ENCODE measurements around the gene KATNAL1. TPM values are rescaled to one million over a fixed set of nuclear protein-coding genes. Genes with fewer than 3 reads are reported as not detected.

KATNAL1 gene
- total and polyA plus RNA-seq, 2 of the 4 experiments (the other 2 are of a cell fraction) = 6.9 to 16.8 TPM

DNA sequence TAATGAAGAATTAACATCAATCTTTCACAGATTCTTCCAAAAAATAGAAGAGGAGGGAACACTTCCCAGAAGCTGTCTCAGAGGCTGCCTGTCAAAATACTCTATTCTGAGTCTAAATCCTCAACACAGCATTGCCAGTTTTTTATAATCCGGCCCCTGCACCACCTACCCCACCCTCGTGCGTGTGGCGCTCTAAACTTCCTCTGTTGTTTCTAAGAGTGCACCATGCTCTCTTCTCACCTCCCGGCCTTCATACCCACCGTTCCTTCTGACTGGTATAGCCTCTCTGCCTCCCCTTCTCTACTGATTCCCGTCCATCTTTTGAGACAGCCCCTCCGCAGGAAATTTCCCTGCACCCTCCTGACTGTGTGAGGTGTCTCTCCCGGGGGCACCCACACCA is 136.8 kb downstream of the KATNAL1 start:
- H3K56ac ChIP-seq (ENCODE audit: extremely low read depth, insufficient read depth, low read length) = no peak overlapping the region
- H3K4me3 ChIP-seq (ENCODE audit: insufficient read depth, low read depth, low read length) = no peak overlapping the region
- no peak for TF ChIP-seq NFE2L2 (IDR thresholded peaks at IDR 0.05; ENCODE audit: low read depth, low read length)
- no peak for TF ChIP-seq RFX5 (IDR thresholded peaks at IDR 0.05; ENCODE audit: low read depth, low read length)
- TF ChIP-seq BHLHE40 (IDR thresholded peaks at IDR 0.05; ENCODE audit: low read depth, low read length) = no peak
- no peak for TF ChIP-seq POLR2A (IDR thresholded peaks at IDR 0.05; ENCODE audit: low read depth, low read length)
- TF ChIP-seq MAFK (IDR thresholded peaks at IDR 0.05; ENCODE audit: low read depth, low read length) = no peak
- no peak for TF ChIP-seq MAZ (IDR thresholded peaks at IDR 0.05; ENCODE audit: borderline replicate concordance, low read depth, low read length)
- no peak for TF ChIP-seq CEBPB (IDR thresholded peaks at IDR 0.05; ENCODE audit: low read depth, low read length)
- TF ChIP-seq, protein P1, sequence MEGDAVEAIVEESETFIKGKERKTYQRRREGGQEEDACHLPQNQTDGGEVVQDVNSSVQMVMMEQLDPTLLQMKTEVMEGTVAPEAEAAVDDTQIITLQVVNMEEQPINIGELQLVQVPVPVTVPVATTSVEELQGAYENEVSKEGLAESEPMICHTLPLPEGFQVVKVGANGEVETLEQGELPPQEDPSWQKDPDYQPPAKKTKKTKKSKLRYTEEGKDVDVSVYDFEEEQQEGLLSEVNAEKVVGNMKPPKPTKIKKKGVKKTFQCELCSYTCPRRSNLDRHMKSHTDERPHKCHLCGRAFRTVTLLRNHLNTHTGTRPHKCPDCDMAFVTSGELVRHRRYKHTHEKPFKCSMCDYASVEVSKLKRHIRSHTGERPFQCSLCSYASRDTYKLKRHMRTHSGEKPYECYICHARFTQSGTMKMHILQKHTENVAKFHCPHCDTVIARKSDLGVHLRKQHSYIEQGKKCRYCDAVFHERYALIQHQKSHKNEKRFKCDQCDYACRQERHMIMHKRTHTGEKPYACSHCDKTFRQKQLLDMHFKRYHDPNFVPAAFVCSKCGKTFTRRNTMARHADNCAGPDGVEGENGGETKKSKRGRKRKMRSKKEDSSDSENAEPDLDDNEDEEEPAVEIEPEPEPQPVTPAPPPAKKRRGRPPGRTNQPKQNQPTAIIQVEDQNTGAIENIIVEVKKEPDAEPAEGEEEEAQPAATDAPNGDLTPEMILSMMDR (conservative IDR thresholded peaks at IDR 0.05; ENCODE audit: low read depth, low read length) = no peak
- TF ChIP-seq FOS (IDR thresholded peaks at IDR 0.05; ENCODE audit: low read depth, low read length) = no peak
- TF ChIP-seq, protein P2, sequence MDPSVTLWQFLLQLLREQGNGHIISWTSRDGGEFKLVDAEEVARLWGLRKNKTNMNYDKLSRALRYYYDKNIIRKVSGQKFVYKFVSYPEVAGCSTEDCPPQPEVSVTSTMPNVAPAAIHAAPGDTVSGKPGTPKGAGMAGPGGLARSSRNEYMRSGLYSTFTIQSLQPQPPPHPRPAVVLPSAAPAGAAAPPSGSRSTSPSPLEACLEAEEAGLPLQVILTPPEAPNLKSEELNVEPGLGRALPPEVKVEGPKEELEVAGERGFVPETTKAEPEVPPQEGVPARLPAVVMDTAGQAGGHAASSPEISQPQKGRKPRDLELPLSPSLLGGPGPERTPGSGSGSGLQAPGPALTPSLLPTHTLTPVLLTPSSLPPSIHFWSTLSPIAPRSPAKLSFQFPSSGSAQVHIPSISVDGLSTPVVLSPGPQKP (IDR thresholded peaks at IDR 0.05; ENCODE audit: borderline replicate concordance, low read depth, low read length) = no peak
- TF ChIP-seq, protein P3, sequence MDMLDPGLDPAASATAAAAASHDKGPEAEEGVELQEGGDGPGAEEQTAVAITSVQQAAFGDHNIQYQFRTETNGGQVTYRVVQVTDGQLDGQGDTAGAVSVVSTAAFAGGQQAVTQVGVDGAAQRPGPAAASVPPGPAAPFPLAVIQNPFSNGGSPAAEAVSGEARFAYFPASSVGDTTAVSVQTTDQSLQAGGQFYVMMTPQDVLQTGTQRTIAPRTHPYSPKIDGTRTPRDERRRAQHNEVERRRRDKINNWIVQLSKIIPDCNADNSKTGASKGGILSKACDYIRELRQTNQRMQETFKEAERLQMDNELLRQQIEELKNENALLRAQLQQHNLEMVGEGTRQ (IDR thresholded peaks at IDR 0.05; ENCODE audit: low read depth, low read length) = no peak
- TF ChIP-seq MXI1 (IDR thresholded peaks at IDR 0.05; ENCODE audit: borderline replicate concordance, low read depth, low read length) = no peak
- no peak for TF ChIP-seq CHD1 (IDR thresholded peaks at IDR 0.05; ENCODE audit: low read depth, low read length)
- TF ChIP-seq SMC3 (IDR thresholded peaks at IDR 0.05; ENCODE audit: low read depth, low read length) = no peak
- no peak for TF ChIP-seq RCOR1 (IDR thresholded peaks at IDR 0.05; ENCODE audit: insufficient replicate concordance, low read length)
- no peak for TF ChIP-seq RAD21 (IDR thresholded peaks at IDR 0.05; ENCODE audit: low read length)
- H2AK9ac ChIP-seq (replicated peaks; ENCODE audit: low read depth, low read length, poor library complexity) = no peak overlapping the region
- ChIA-PET CTCF (no interaction called here), POLR2A (ENCODE audit: unreplicated experiment) (no interaction called here)
- no peak overlapping the region for H3K18ac ChIP-seq (ENCODE audit: low read depth, low read length)
- no peak overlapping the region for H3K27ac ChIP-seq (ENCODE audit: insufficient read depth, low read length)
- DNase-seq (no peak), ATAC-seq (ENCODE audit: low read depth) (no peak)
- H3K9ac ChIP-seq (ENCODE audit: low read depth, low read length) = no peak overlapping the region
- no peak overlapping the region for H4K8ac ChIP-seq (ENCODE audit: low read depth in 2 of 2, low read length in 2 of 2)
- H3K27me3 ChIP-seq (ENCODE audit: control insufficient read depth, insufficient read depth, low read length) = peaks cover 11% of the 10 kb centered on the region
- H2BK5ac ChIP-seq (ENCODE audit: low read depth, low read length, poor library complexity, severe bottlenecking) = no peak overlapping the region
- no peak overlapping the region for H2BK120ac ChIP-seq (ENCODE audit: low read depth, low read length)
- no peaks in the 10 kb centered on the region for H3K4me1 ChIP-seq (ENCODE audit: control insufficient read depth, insufficient read depth, low read length)
- H3K79me1 ChIP-seq (ENCODE audit: low read depth in 1 of 2, low read length in 2 of 2) = no peaks in the 10 kb centered on the region
- dilution Hi-C loops (cut with HindIII; ENCODE audit: low sequenced_read_pairs, unreplicated experiment) = no loop called here
- no peak overlapping the region for H2AK5ac ChIP-seq (ENCODE audit: low read depth, low read length)
- no peak overlapping the region for H2BK20ac ChIP-seq (ENCODE audit: low read depth, low read length)
- WGBS, 2 experiments (ENCODE audit: extremely low coverage in 2 of 2, insufficient read length in 1 of 2) = 87% methylated on average over 6 of the region's 9 CpGs; no CpG with 5 or more reads in 1 of the 2 experiments
- no peak overlapping the region for H3K4ac ChIP-seq (ENCODE audit: low read depth, low read length)
- intact Hi-C loops (cut with micrococcal nuclease) = no loop called here
- H4K91ac ChIP-seq (ENCODE audit: insufficient read depth, low read depth, low read length) = no peak overlapping the region
- H3K9me1 ChIP-seq (ENCODE audit: insufficient read depth, low read length) = no peaks in the 10 kb centered on the region
- H3K36me3 ChIP-seq (ENCODE audit: control insufficient read depth, insufficient read depth, low read length) = no peaks in the 10 kb centered on the region
- BruUV-seq (replicated peaks) = no TSS peak
- no peaks in the 10 kb centered on the region for H3K9me3 ChIP-seq (ENCODE audit: control insufficient read depth, insufficient read depth, low read length)
- in situ Hi-C loops (cut with MboI; ENCODE audit: low sequenced_read_pairs) = no loop called here
- H4K20me1 ChIP-seq (ENCODE audit: insufficient read depth, low read length) = no peaks in the 10 kb centered on the region
- H3K4me2 ChIP-seq (ENCODE audit: low read depth, low read length) = no peak overlapping the region
- H2AFZ ChIP-seq (replicated peaks; ENCODE audit: low read length, poor library complexity) = no peak overlapping the region
- no peak overlapping the region for H2BK15ac ChIP-seq (ENCODE audit: low read depth, low read length)
- H3K23ac ChIP-seq (ENCODE audit: low read depth, low read length) = no peak overlapping the region
- no peak overlapping the region for H4K5ac ChIP-seq (ENCODE audit: low read depth, low read length)
- no peak overlapping the region for H3K14ac ChIP-seq (replicated peaks; ENCODE audit: low read depth, low read length)

Data from IMR-90 (cell line).